GM12878 (cell line): ENCODE measurements around the gene CLEC16A. TPM values are rescaled to one million over a fixed set of nuclear protein-coding genes. Genes with fewer than 3 reads are reported as not detected.
A peak's percentile ranks its signal among the peaks of the same experiment; 100 is the strongest.

Experiments used
- ATAC-seq: fragments of 200-7000 bp; cut with Tn5 transposase; 3 replicates; pipeline ENCODE4 v1.9.1; 2020; ENCODE audit warnings: mild to moderate bottlenecking, moderate library complexity
- BruUV-seq: library from RNA; stranded (reverse); fragments of 400-500 nt; replicated peaks from 2 replicates; lab custom pipeline; 2021; lab: Mats Ljungman, UMichigan
- CTCF ChIA-PET: fragments of 300-600 bp; sonication (Branson Sonifier 250); formaldehyde crosslinking; extraction: SDS; loops from one replicate; lab custom pipeline; 2021; ENCODE audit warnings: inconsistent platforms; lab: Yijun Ruan, JAX
- POLR2A ChIA-PET: fragments of 350-600 bp; formaldehyde crosslinking; extraction: SDS; loops from one replicate; lab custom pipeline; 2021; ENCODE audit warnings: inconsistent platforms; lab: Charles Lee
- RAD21 ChIA-PET: fragments of 300-600 bp; sonication (Branson Sonifier 250); formaldehyde crosslinking; loops from one replicate; lab custom pipeline; 2023; ENCODE audit warnings: antibody characterized with exemption; ENCODE audit not compliant: unreplicated experiment; lab: Charles Lee
- SMC1A ChIA-PET: fragments of 300-600 bp; sonication (Branson Sonifier 250); formaldehyde crosslinking; loops from one replicate; lab custom pipeline; 2023; ENCODE audit not compliant: unreplicated experiment, uncharacterized antibody; lab: Charles Lee
- DNase-seq: peaks from one replicate; pipeline ENCODE4 v3.0.0-alpha.2; 2011; ENCODE audit warnings: low read depth, low spot score
- FAIRE-seq: peaks from 3 replicates; lab custom pipeline; 2011; peaks lifted over from hg19 to GRCh38; lab: Jason Lieb, UNC
- H2AFZ ChIP-seq: 2 replicates; pipeline ENCODE4 v1.6.0; 2011; ENCODE audit warnings: low read depth, low read length, control low read depth; ENCODE audit not compliant: control insufficient read depth
- H3K27ac ChIP-seq: 2 replicates; pipeline ENCODE4 v1.5.1; 2011; ENCODE audit warnings: control low read depth; ENCODE audit not compliant: control insufficient read depth, insufficient read depth
- H3K27me3 ChIP-seq, 2 experiments: replicated peaks in 1 of 2; 2 replicates each; pipeline versions ENCODE4 v1.6.0 to v1.6.1; 2011; ENCODE audit warnings: low read length in 1 of 2; ENCODE audit not compliant: control insufficient read depth in 2 of 2, insufficient read depth in 2 of 2
- H3K36me3 ChIP-seq, 2 experiments: 2 replicates each; pipeline ENCODE4 v1.5.1; 2011; ENCODE audit warnings: low read length in 1 of 2; ENCODE audit not compliant: control insufficient read depth in 2 of 2, insufficient read depth in 2 of 2
- H3K4me1 ChIP-seq: 2 replicates; pipeline ENCODE4 v1.6.1; 2011; ENCODE audit warnings: mild to moderate bottlenecking, low read length, moderate library complexity, mixed read lengths; ENCODE audit not compliant: control insufficient read depth, insufficient read depth
- H3K4me2 ChIP-seq: 2 replicates; pipeline ENCODE4 v1.6.0; 2011; ENCODE audit warnings: control low read depth; ENCODE audit not compliant: control insufficient read depth, insufficient read depth
- H3K4me3 ChIP-seq: fragments of 200-600 bp; sonication (generic); 2 replicates; pipeline ENCODE4 v1.5.1; 2016
- H3K79me2 ChIP-seq: 2 replicates; pipeline ENCODE4 v1.6.0; 2011; ENCODE audit warnings: low read length; ENCODE audit not compliant: control insufficient read depth, insufficient read depth
- H3K9ac ChIP-seq: 2 replicates; pipeline ENCODE4 v1.8.0; 2011; ENCODE audit warnings: low read length, control low read depth, mixed read lengths; ENCODE audit not compliant: control insufficient read depth, insufficient read depth
- H3K9me3 ChIP-seq: replicated peaks from 3 replicates; pipeline ENCODE4 v1.5.1; 2011; ENCODE audit warnings: mild to moderate bottlenecking, low read length; ENCODE audit not compliant: control insufficient read depth, insufficient read depth
- H4K20me1 ChIP-seq: 2 replicates; pipeline ENCODE4 v1.6.0; 2011; ENCODE audit not compliant: control insufficient read depth, insufficient read depth
- ATF7 ChIP-seq: fragments of 450-650 bp; IDR thresholded peaks from 2 replicates; pipeline ENCODE4 v1.6.1; 2016; ENCODE audit warnings: low read depth, mild to moderate bottlenecking
- BACH1 ChIP-seq: fragments of 450-650 bp; IDR thresholded peaks from 2 replicates; pipeline ENCODE4 v1.6.1; 2017; ENCODE audit warnings: mild to moderate bottlenecking, borderline replicate concordance
- BHLHE40 ChIP-seq, 2 experiments: fragments of 450-650 bp in 1 of 2; IDR thresholded peaks; 2 replicates each; pipeline ENCODE4 v1.6.1; 2011 to 2017; ENCODE audit warnings: low read depth in 2 of 2, borderline replicate concordance in 1 of 2, improper control_type of control experiment in 1 of 2, low read length in 1 of 2, mild to moderate bottlenecking in 1 of 2
- HDAC6 ChIP-seq: fragments of 200-600 bp; sonication (generic); IDR thresholded peaks from one replicate; pipeline ENCODE4 v1.8.0; 2017; ENCODE audit warnings: antibody characterized with exemption; ENCODE audit not compliant: unreplicated experiment
- JUNB ChIP-seq: IDR thresholded peaks from 2 replicates; pipeline ENCODE4 v1.6.1; 2016; ENCODE audit warnings: antibody characterized with exemption, mild to moderate bottlenecking
- LARP7 ChIP-seq: fragments of 450-650 bp; IDR thresholded peaks from 2 replicates; pipeline ENCODE4 v1.6.1; 2017; ENCODE audit warnings: mild to moderate bottlenecking
- MTA2 ChIP-seq: fragments of 450-650 bp; IDR thresholded peaks from 2 replicates; pipeline ENCODE4 v1.6.1; 2016; ENCODE audit warnings: low read depth, mild to moderate bottlenecking, moderate library complexity
- MYC ChIP-seq: IDR thresholded peaks from 2 replicates; pipeline ENCODE4 v1.6.1; 2011; ENCODE audit warnings: mild to moderate bottlenecking, low read length, moderate library complexity, inconsistent platforms; ENCODE audit not compliant: insufficient read depth, insufficient replicate concordance, insufficient read length, severe bottlenecking
- NBN ChIP-seq: fragments of 450-650 bp; IDR thresholded peaks from 2 replicates; pipeline ENCODE4 v1.6.1; 2016
- NFYA ChIP-seq: IDR thresholded peaks from 2 replicates; pipeline ENCODE4 v1.6.1; 2011; ENCODE audit warnings: low read depth, mild to moderate bottlenecking, low read length, improper control_type of control experiment, borderline replicate concordance
- RBBP5 ChIP-seq: fragments of 200-600 bp; sonication (generic); conservative IDR thresholded peaks from 2 replicates; pipeline ENCODE4 v1.6.1; 2016
- SMARCA5 ChIP-seq: fragments of 450-650 bp; IDR thresholded peaks from 2 replicates; pipeline ENCODE4 v1.6.1; 2017; ENCODE audit warnings: mild to moderate bottlenecking
- SREBF1 ChIP-seq: IDR thresholded peaks from 2 replicates; pipeline ENCODE4 v1.6.1; 2012; ENCODE audit warnings: mild to moderate bottlenecking, low read length
- TARDBP ChIP-seq: IDR thresholded peaks from 2 replicates; pipeline ENCODE4 v1.6.1; 2016; ENCODE audit warnings: borderline replicate concordance
- YY1 ChIP-seq: IDR thresholded peaks from 2 replicates; pipeline ENCODE4 v1.6.1; 2011; ENCODE audit warnings: low read depth, mild to moderate bottlenecking, low read length
- in situ Hi-C: fragments of 300-500 bp; cut with MboI; formaldehyde crosslinking; loops from 9 replicates; pipeline ENCODE4 v1.14.3; 2018; ENCODE audit warnings: mixed read lengths
- intact Hi-C: fragments of 100-400 bp; cut with micrococcal nuclease; formaldehyde crosslinking; loops from one replicate; pipeline ENCODE4 v1.14.2; 2022; ENCODE audit not compliant: unreplicated experiment
- polyA plus RNA-seq, 11 experiments: library from polyadenylated mRNA; depleted of rRNA in 4 of 11; unstranded in 6 of 11; stranded (reverse) in 5 of 11; fragments of >200 nt; fragmentation: Nextera tagmentation in 4 of 11; fragmentation: Illumina TruSeq in 1 of 11; extraction: Ambion mirVana in 4 of 11; extraction: Trizol in 1 of 11; gene quantifications; 1 replicate in 1 of 11; 2 replicates in 10 of 11; pipeline versions ENCODE4 v1.2.1 to v1.2.3, GENCODE V29; 2011 to 2016; ENCODE audit warnings: inconsistent platforms in 2 of 11, missing spikeins in 2 of 11, low read depth in 1 of 11
- total RNA-seq, 4 experiments: library from RNA; depleted of rRNA in 3 of 4; stranded (reverse); fragments of >200 nt in 3 of 4; fragmentation: Illumina TruSeq in 1 of 4; extraction: Trizol in 1 of 4; gene quantifications; 2 replicates each; pipeline versions ENCODE4 v1.2.1 to v1.2.3, GENCODE V29; 2013 to 2021
- TF ChIP-seq, protein P1 (sequence below): fragments of 450-650 bp; IDR thresholded peaks from 2 replicates; pipeline ENCODE4 v1.6.1; 2016; ENCODE audit warnings: mild to moderate bottlenecking
- TF ChIP-seq, protein P2 (sequence below): IDR thresholded peaks from 2 replicates; pipeline ENCODE4 v1.6.1; 2012; ENCODE audit warnings: low read length, inconsistent platforms

CLEC16A gene
- total and polyA plus RNA-seq, 10 of the 15 experiments (the other 5 are each of a cell fraction or from before 2014, with no cell fraction given): 1.5 to 28.8 (median 19.2) TPM

DNA sequence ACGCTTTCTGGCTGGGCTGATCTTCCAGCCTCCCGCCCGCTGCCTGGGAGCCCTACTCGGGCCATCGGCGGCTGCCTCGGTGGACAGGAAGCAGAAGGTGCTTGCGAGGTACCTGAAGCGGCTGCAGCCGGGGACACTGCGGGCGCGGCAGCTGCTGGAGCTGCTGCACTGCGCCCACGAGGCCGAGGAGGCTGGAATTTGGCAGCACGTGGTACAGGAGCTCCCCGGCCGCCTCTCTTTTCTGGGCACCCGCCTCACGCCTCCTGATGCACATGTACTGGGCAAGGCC is 36.7 kb upstream of the CLEC16A start (continued):
- TF ChIP-seq, protein P1, sequence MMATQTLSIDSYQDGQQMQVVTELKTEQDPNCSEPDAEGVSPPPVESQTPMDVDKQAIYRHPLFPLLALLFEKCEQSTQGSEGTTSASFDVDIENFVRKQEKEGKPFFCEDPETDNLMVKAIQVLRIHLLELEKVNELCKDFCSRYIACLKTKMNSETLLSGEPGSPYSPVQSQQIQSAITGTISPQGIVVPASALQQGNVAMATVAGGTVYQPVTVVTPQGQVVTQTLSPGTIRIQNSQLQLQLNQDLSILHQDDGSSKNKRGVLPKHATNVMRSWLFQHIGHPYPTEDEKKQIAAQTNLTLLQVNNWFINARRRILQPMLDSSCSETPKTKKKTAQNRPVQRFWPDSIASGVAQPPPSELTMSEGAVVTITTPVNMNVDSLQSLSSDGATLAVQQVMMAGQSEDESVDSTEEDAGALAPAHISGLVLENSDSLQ: no peak
- TF ChIP-seq NBN (no peak), BACH1 (no peak), TARDBP (no peak), SMARCA5 (no peak), MTA2 (no peak), HDAC6 (no peak), JUNB (no peak)

DNA sequence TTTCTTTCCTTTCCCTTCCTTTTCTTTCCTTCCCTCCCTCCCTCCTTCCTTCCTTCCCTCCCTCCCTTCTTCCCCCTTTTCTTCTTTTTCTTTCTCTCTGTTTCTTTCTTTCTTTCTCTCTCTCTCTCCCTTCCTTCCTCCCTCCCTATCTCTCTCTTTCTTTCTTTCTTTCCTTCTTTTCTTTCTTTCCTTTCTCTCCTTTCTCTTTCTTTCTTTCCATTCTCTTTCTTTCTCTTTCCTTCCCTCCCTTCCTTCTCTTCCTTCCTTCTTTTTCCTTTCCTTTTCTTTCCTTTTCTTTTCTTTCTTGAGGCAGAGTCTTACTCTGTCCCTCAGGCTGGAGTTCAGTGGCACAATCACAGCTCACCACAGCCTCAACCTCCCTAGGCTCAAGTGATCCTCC is 33.1 kb upstream of the CLEC16A start:
- H4K20me1 ChIP-seq: no peaks in the 10 kb centered on the region; the same call in 1 of the 2 replicates
- H3K4me2 ChIP-seq: no peak overlapping the region

More for the DNA sequence above, 33.1 kb upstream of the CLEC16A start:
- ChIA-PET SMC1A (interaction anchor here (0.6 to 6.3 kb wide), 19 partner anchors 8 to 559 kb away, joined by 3 to 55 read pairs (median 7); partner anchors contain the start of genes CIITA and NUBP1), RAD21 (interaction anchor here (0.8 to 4.8 kb wide), 14 partner anchors 11 to 390 kb away, joined by 3 to 43 read pairs (median 3); partner anchors contain the start of genes CIITA and NUBP1), CTCF (interaction anchor here (0.5 to 2.2 kb wide), 12 partner anchors 8 to 398 kb away, joined by 3 to 17 read pairs (median 4); partner anchors contain the start of genes CIITA and NUBP1), POLR2A (interaction anchor here (0.6 to 4.6 kb wide), 11 partner anchors 8 to 487 kb away, joined by 3 to 24 read pairs (median 5); no protein-coding TSS in a partner anchor)
- Histone ChIP-seq H3K9ac (no peak overlapping the region), H3K9me3 (no peaks in the 10 kb centered on the region; the same call in 2 of the 3 replicates), H3K4me3 (no peak overlapping the region), H3K27me3 (no peaks in the 10 kb centered on the region), H3K27ac (peak overlapping the region; percentile 74; the same call in 1 of the 2 replicates), H3K4me1 (peaks cover 29% of the 10 kb centered on the region), H3K36me3 (peaks cover 33 to 49% of the 10 kb centered on the region in 2 experiments), H3K79me2 (no peaks in the 10 kb centered on the region), H2AFZ (no peak overlapping the region)
- TF ChIP-seq, protein P2, sequence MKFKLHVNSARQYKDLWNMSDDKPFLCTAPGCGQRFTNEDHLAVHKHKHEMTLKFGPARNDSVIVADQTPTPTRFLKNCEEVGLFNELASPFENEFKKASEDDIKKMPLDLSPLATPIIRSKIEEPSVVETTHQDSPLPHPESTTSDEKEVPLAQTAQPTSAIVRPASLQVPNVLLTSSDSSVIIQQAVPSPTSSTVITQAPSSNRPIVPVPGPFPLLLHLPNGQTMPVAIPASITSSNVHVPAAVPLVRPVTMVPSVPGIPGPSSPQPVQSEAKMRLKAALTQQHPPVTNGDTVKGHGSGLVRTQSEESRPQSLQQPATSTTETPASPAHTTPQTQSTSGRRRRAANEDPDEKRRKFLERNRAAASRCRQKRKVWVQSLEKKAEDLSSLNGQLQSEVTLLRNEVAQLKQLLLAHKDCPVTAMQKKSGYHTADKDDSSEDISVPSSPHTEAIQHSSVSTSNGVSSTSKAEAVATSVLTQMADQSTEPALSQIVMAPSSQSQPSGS: no peak
- TF ChIP-seq MYC (no peak), NFYA (no peak), SREBF1 (no peak), YY1 (no peak), RBBP5 (no peak), LARP7 (no peak), BHLHE40 (IDR thresholded peaks at IDR 0.05; ENCODE audit: borderline replicate concordance in 1 of 2, low read depth in 2 of 2, low read length in 1 of 2) (no peak), ATF7 (no peak)
- BruUV-seq: no TSS peak
- FAIRE-seq: no peak
- ATAC-seq: no peak
- intact Hi-C loops: loop anchor here (10.0 kb wide), 1 partner anchor 76 kb away; no protein-coding TSS in a partner anchor
- no peak for DNase-seq
- in situ Hi-C loops: loop anchor here (5.0 kb wide), 1 partner anchor 389 kb away; no protein-coding TSS in a partner anchor
